Measurements from ENCODE around the gene SLCO2B1. TPM values are rescaled to one million over a fixed set of nuclear protein-coding genes. Genes with fewer than 3 reads are reported as not detected.

SLCO2B1 gene
- total RNA-seq, 4 donors from 2014 or later = 50.4 to 160 (median 66.3) TPM

GRCh38 chr11:75246006-75246670, 95.2 kb downstream of the SLCO2B1 start:
- DNase-seq (ENCODE audit: low spot score in 2 of 2) = no peak
- WGBS, 2 donors = 68 to 70% methylated on average over 6 to 7 of the region's 7 CpGs
- peaks cover 0 to 16% (median 0%) of the 10 kb centered on the region in 4 donors for H3K4me1 ChIP-seq

GRCh38 chr11:75246671-75247350, 95.9 kb downstream of the SLCO2B1 start:
- H3K27ac ChIP-seq = no peak overlapping the region
- no peaks in the 10 kb centered on the region for H3K9me3 ChIP-seq
- no peaks in the 10 kb centered on the region for H3K36me3 ChIP-seq
- H3K4me3 ChIP-seq = no peak overlapping the region
- no peak for TF ChIP-seq POLR2A (IDR thresholded peaks at IDR 0.05)
- TF ChIP-seq EP300 (IDR thresholded peaks at IDR 0.05) = no peak
- no peak for TF ChIP-seq CTCF (IDR thresholded peaks at IDR 0.05)
- DNase-seq (ENCODE audit: low spot score in 2 of 2) = no peak
- WGBS, 2 donors = 74 to 80% methylated on average over 11 of the region's 11 CpGs
- H3K27me3 ChIP-seq = peaks cover 0 to 25% of the 10 kb centered on the region in 2 donors
- peaks cover 0 to 14% (median 0%) of the 10 kb centered on the region in 4 donors for H3K4me1 ChIP-seq

More at GRCh38 chr11:75246006-75246670, 95.2 kb downstream of the SLCO2B1 start:
- Histone ChIP-seq H3K36me3 (no peaks in the 10 kb centered on the region), H3K27ac (no peak overlapping the region), H3K27me3 (peaks cover 0 to 25% of the 10 kb centered on the region in 2 donors), H3K9me3 (no peaks in the 10 kb centered on the region), H3K4me3 (no peak overlapping the region)
- no peak for TF ChIP-seq CTCF (IDR thresholded peaks at IDR 0.05)
- no peak for TF ChIP-seq EP300 (IDR thresholded peaks at IDR 0.05)
- TF ChIP-seq POLR2A (IDR thresholded peaks at IDR 0.05) = no peak

GRCh38 chr11:75248924-75249256, 98.0 kb downstream of the SLCO2B1 start:
- peaks cover 0 to 6% of the 10 kb centered on the region in 2 donors for H3K27me3 ChIP-seq
- WGBS, 2 donors = 37 to 43% methylated on average over 11 of the region's 11 CpGs
- H3K36me3 ChIP-seq = no peaks in the 10 kb centered on the region
- H3K4me3 ChIP-seq = no peak overlapping the region
- TF ChIP-seq EP300 (IDR thresholded peaks at IDR 0.05) (no peak), POLR2A (IDR thresholded peaks at IDR 0.05) (no peak), CTCF (IDR thresholded peaks at IDR 0.05) (peak in 2 of 5 experiments; percentile 20 to 22)
- DNase-seq (ENCODE audit: low spot score in 2 of 2) = no peak
- H3K4me1 ChIP-seq = peaks cover 0 to 6% (median 0%) of the 10 kb centered on the region in 4 donors
- peaks cover 0 to 9% (median 0%) of the 10 kb centered on the region in 4 donors for H3K9me3 ChIP-seq
- no peak overlapping the region for H3K27ac ChIP-seq

GRCh38 chr11:75249704-75250103, 98.8 kb downstream of the SLCO2B1 start:
- TF ChIP-seq EP300 (IDR thresholded peaks at IDR 0.05) (no peak), POLR2A (IDR thresholded peaks at IDR 0.05) (no peak), CTCF (IDR thresholded peaks at IDR 0.05) (no peak)
- Histone ChIP-seq H3K9me3 (peaks cover 0 to 9% (median 0%) of the 10 kb centered on the region in 4 donors), H3K27me3 (no peaks in the 10 kb centered on the region), H3K4me3 (no peak overlapping the region), H3K36me3 (no peaks in the 10 kb centered on the region), H3K4me1 (peaks cover 0 to 6% (median 0%) of the 10 kb centered on the region in 4 donors), H3K27ac (no peak overlapping the region)
- 59 to 68% methylated on average over 3 of the region's 3 CpGs for WGBS, 2 donors
- DNase-seq (ENCODE audit: low spot score in 2 of 2) = no peak

- H3K27ac ChIP-seq = no peak overlapping the region
- H3K4me1 ChIP-seq = no peaks in the 10 kb centered on the region
- H3K27me3 ChIP-seq = no peaks in the 10 kb centered on the region
- no peak for DNase-seq (ENCODE audit: low spot score in 2 of 2)
- H3K4me3 ChIP-seq = no peak overlapping the region
- TF ChIP-seq CTCF (IDR thresholded peaks at IDR 0.05) = no peak
- no peak for TF ChIP-seq POLR2A (IDR thresholded peaks at IDR 0.05)
- no peak for TF ChIP-seq EP300 (IDR thresholded peaks at IDR 0.05)
- no peaks in the 10 kb centered on the region for H3K36me3 ChIP-seq
- H3K9me3 ChIP-seq = peaks cover 0 to 9% (median 0%) of the 10 kb centered on the region in 4 donors
Observed at GRCh38 chr11:75254326-75254725, 103.4 kb downstream of the SLCO2B1 start.

Data from tibial nerve (tissue), 4 donors.